HepG2 (cell line): Measurements from ENCODE around the gene GPR158. TPM values are rescaled to one million over a fixed set of nuclear protein-coding genes. Genes with fewer than 3 reads are reported as not detected.

Experiments
- ATAC-seq: fragments of 200-7000 bp; cut with Tn5 transposase; 3 replicates; pipeline ENCODE4 v1.9.1; 2020; ENCODE audit warnings: mild to moderate bottlenecking, moderate library complexity
- BruUV-seq: library from RNA; stranded (reverse); fragments of 400-500 nt; replicated peaks from 2 replicates; lab custom pipeline; 2021; lab: Mats Ljungman, UMichigan
- CTCF ChIA-PET: fragments of 300-600 bp; formaldehyde crosslinking; extraction: SDS; loops from one replicate; lab custom pipeline; 2021; ENCODE audit warnings: low total read pairs, inconsistent platforms, low intra/inter-chr PET ratio; lab: Yijun Ruan, JAX
- POLR2A ChIA-PET: fragments of 350-600 bp; sonication (Branson Sonifier 250); formaldehyde crosslinking; loops from one replicate; lab custom pipeline; 2020; ENCODE audit warnings: antibody characterized with exemption, inconsistent platforms; lab: Yijun Ruan, JAX
- DNase-seq: peaks from one replicate; pipeline ENCODE4 v3.0.0-alpha.2; 2015; ENCODE audit warnings: low spot score
- FAIRE-seq: peaks from 3 replicates; lab custom pipeline; 2011; peaks lifted over from hg19 to GRCh38; lab: Jason Lieb, UNC
- H2AFZ ChIP-seq: one replicate; pipeline ENCODE4 v1.6.1; 2011; ENCODE audit warnings: low read length, inconsistent platforms
- H3K27ac ChIP-seq: fragments of 300-600 bp; 3 replicates; pipeline ENCODE4 v1.8.0; 2011; ENCODE audit warnings: mixed run types, mild to moderate bottlenecking, mixed read lengths, low read length, inconsistent platforms; ENCODE audit not compliant: insufficient read depth; ENCODE audit errors: extremely low read length
- H3K27me3 ChIP-seq, 2 experiments: fragments of 200-600 bp in 1 of 2; 2 replicates in 1 of 2; 3 replicates in 1 of 2; pipeline versions ENCODE4 v1.6.0 to v1.8.0; 2011; ENCODE audit warnings: low read length in 2 of 2, mild to moderate bottlenecking in 2 of 2, moderate library complexity in 2 of 2, inconsistent platforms in 1 of 2; ENCODE audit not compliant: insufficient read depth in 2 of 2, control insufficient read depth in 1 of 2
- H3K36me3 ChIP-seq, 2 experiments: fragments of 200-600 bp in 1 of 2; replicated peaks in 1 of 2; 2 replicates in 1 of 2; 3 replicates in 1 of 2; pipeline versions ENCODE4 v1.5.1 to v1.8.0; 2011; ENCODE audit warnings: low read length in 2 of 2, inconsistent platforms in 1 of 2; ENCODE audit not compliant: insufficient read depth in 2 of 2, control insufficient read depth in 1 of 2
- H3K4me1 ChIP-seq: 2 replicates; pipeline ENCODE4 v1.5.1; 2012; ENCODE audit warnings: low read length, inconsistent platforms; ENCODE audit not compliant: insufficient read depth
- H3K4me2 ChIP-seq: 2 replicates; pipeline ENCODE4 v1.6.0; 2011; ENCODE audit warnings: low read depth, low read length, inconsistent platforms
- H3K4me3 ChIP-seq, 3 experiments: fragments of 200-600 bp in 1 of 3; sonication (generic), shearing (Covaris generic) in 1 of 3; replicated peaks in 1 of 3; 2 replicates each; pipeline ENCODE4 v1.5.1; 2011 to 2016; ENCODE audit warnings: low read length in 3 of 3, inconsistent platforms in 2 of 3, low read depth in 2 of 3, mild to moderate bottlenecking in 2 of 3, control low read depth in 1 of 3, mixed read lengths in 1 of 3; ENCODE audit not compliant: insufficient read depth in 1 of 3
- H3K79me2 ChIP-seq: one replicate; pipeline ENCODE4 v1.6.1; 2011; ENCODE audit warnings: low read length, inconsistent platforms; ENCODE audit not compliant: insufficient read depth
- H3K9ac ChIP-seq: 2 replicates; pipeline ENCODE4 v1.6.0; 2011; ENCODE audit warnings: mild to moderate bottlenecking, low read depth, low read length, inconsistent platforms; ENCODE audit not compliant: insufficient read depth
- H3K9me3 ChIP-seq: 2 replicates; pipeline ENCODE4 v1.5.1; 2012; ENCODE audit warnings: mild to moderate bottlenecking, low read length
- H4K20me1 ChIP-seq: 2 replicates; pipeline ENCODE4 v1.6.0; 2011; ENCODE audit warnings: inconsistent platforms, mild to moderate bottlenecking, low read length, moderate library complexity; ENCODE audit not compliant: insufficient read depth
- BHLHE40 ChIP-seq: IDR thresholded peaks from 2 replicates; pipeline ENCODE4 v1.6.1; 2011; ENCODE audit warnings: low read length, improper control_type of control experiment
- FOXP4 ChIP-seq: sonication (generic); formaldehyde crosslinking; IDR thresholded peaks from 2 replicates; pipeline ENCODE4 v1.4.0; 2020; ENCODE audit warnings: missing genetic modification reagents
- HES4 ChIP-seq: sonication (generic); formaldehyde crosslinking; IDR thresholded peaks from 2 replicates; pipeline ENCODE4 v1.9.0; 2021; ENCODE audit warnings: mild to moderate bottlenecking, missing genetic modification reagents, borderline replicate concordance
- IRX3 ChIP-seq: sonication (generic); formaldehyde crosslinking; IDR thresholded peaks from 2 replicates; pipeline ENCODE4 v1.8.1; 2023; ENCODE audit warnings: mild to moderate bottlenecking, low read depth, missing genetic modification reagents, borderline replicate concordance
- KDM2A ChIP-seq: sonication (generic); formaldehyde crosslinking; IDR thresholded peaks from 2 replicates; pipeline ENCODE4 v1.4.0; 2020; ENCODE audit warnings: low read depth, missing genetic modification reagents, borderline replicate concordance
- MIER2 ChIP-seq: IDR thresholded peaks from 2 replicates; pipeline ENCODE4 v1.6.1; 2016; ENCODE audit warnings: missing biosample characterization, missing genetic modification reagents
- ZNF280D ChIP-seq: sonication (generic); formaldehyde crosslinking; IDR thresholded peaks from 2 replicates; pipeline ENCODE4 v1.5.1; 2020; ENCODE audit warnings: mild to moderate bottlenecking, missing genetic modification reagents
- ZNF281 ChIP-seq: sonication (generic); formaldehyde crosslinking; IDR thresholded peaks from 2 replicates; pipeline ENCODE4 v1.4.0; 2020; ENCODE audit warnings: missing genetic modification reagents, borderline replicate concordance
- ZNF614 ChIP-seq: IDR thresholded peaks from 2 replicates; pipeline ENCODE4 v1.6.1; 2018; ENCODE audit warnings: missing biosample characterization, missing genetic modification reagents, inconsistent platforms, borderline replicate concordance
- WGBS: methylation state at CpG from one replicate; pipeline ENCODE4 v1.1.6; 2017; ENCODE audit warnings: low lambda C conversion rate; 5-methylcytosine and 5-hydroxymethylcytosine counted together
- in situ Hi-C: cut with HindIII; loops from 2 replicates; pipeline ENCODE4 v1.10.0; 2017; ENCODE audit warnings: low pct_unique_long_range_greater_than_20kb; ENCODE audit not compliant: extremely low pct_ligation_motif_present
- intact Hi-C: fragments of 100-400 bp; cut with micrococcal nuclease; formaldehyde crosslinking; loops from one replicate; pipeline ENCODE4 v1.10.0; 2022; ENCODE audit not compliant: unreplicated experiment
- polyA plus RNA-seq, 8 experiments: library from polyadenylated mRNA; depleted of rRNA in 3 of 8; stranded (reverse) in 7 of 8; unstranded in 1 of 8; fragments of >200 nt; fragmentation: Illumina TruSeq in 4 of 8; extraction: Trizol in 4 of 8; gene quantifications; 2 replicates each; pipeline versions ENCODE4 v1.2.1 to v1.2.3, GENCODE V29; 2011 to 2016; ENCODE audit warnings: low read depth in 4 of 8, missing spikeins in 1 of 8, mixed read lengths in 1 of 8; ENCODE audit not compliant: insufficient read depth in 1 of 8
- total RNA-seq, 5 experiments: library from RNA; depleted of rRNA; stranded (reverse); fragments of >200 nt; fragmentation: Illumina TruSeq; extraction: Trizol; gene quantifications; 2 replicates each; pipeline ENCODE4 v1.2.3, GENCODE V29; 2016; ENCODE audit warnings: low read depth in 1 of 5

The GPR158 gene
- total and polyA plus RNA-seq, 2 of the 13 experiments (the other 11 are each of a cell fraction or from before 2014, with no cell fraction given) = not detected

DNA sequence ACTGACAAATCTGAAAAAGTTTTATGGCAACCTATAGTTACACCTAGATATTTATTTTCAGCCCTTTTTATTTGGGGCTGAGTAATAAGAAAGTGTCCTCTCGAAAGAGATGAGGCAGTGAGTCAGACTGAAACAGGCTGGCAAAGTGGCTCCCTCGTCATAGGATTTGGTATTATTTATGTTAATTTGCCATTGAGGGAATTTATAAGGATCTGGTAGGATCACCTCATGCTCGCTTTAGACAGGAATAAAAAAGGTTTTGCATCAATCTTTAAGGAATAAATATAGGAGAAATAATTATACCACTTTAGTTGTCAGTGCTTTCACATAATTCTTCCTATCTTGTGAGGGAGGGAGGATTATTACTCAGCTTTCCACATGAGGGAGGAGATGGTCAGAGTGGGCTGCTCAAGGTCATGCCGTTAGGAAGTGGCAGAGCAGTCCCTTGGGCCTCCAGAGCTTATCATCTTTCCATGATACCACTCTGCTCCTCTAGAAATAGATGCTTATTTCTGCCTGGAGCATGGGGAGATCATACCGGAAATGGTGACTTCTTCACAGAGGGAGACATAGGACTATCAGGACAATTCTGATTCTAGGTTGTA is 356.8 kb downstream of the GPR158 start:
- Histone ChIP-seq H3K4me1 (no peaks in the 10 kb centered on the region), H4K20me1 (no peaks in the 10 kb centered on the region), H3K27me3 (no peaks in the 10 kb centered on the region), H3K4me3 (no peak overlapping the region), H3K79me2 (no peaks in the 10 kb centered on the region), H3K27ac (no peak overlapping the region), H3K4me2 (no peak overlapping the region), H2AFZ (no peak overlapping the region), H3K9me3 (no peaks in the 10 kb centered on the region), H3K36me3 (no peaks in the 10 kb centered on the region), H3K9ac (no peak overlapping the region)
- in situ Hi-C loops = no loop called here
- ChIA-PET POLR2A (no interaction called here), CTCF (no interaction called here)
- BruUV-seq = no TSS peak
- intact Hi-C loops = no loop called here
- 9% methylated on average over 5 of the region's 5 CpGs for WGBS
- DNase-seq = no peak
- no peak for ATAC-seq
- TF ChIP-seq HES4 (CRISPR knock-in tag) (no peak), MIER2 (CRISPR knock-in tag) (no peak), IRX3 (CRISPR knock-in tag) (no peak), BHLHE40 (no peak), ZNF281 (CRISPR knock-in tag) (no peak), KDM2A (CRISPR knock-in tag) (no peak), ZNF614 (CRISPR knock-in tag) (no peak), FOXP4 (CRISPR knock-in tag) (no peak), ZNF280D (CRISPR knock-in tag) (no peak)
- no peak for FAIRE-seq
